NCI-H1694 (cell line): ENCODE data around the gene EXOC3L1.

ENCODE experiments used
- DNase-seq: peaks from one replicate; lab custom pipeline; 2025; lab: John Stamatoyannopoulos, UW

Gene EXOC3L1

GRCh38 chr16:67190041-67190440 lies at the start of gene EXOC3L1:
EXOC3L1 (minus strand) TSS chr16:67190136; CDS start chr16:67189676, 460 bp downstream.
- DNase-seq: no peak

GRCh38 chr16:67238806-67239470 lies 49.0 kb upstream of the EXOC3L1 start:
- no peak for DNase-seq

GRCh38 chr16:67238278-67238575 lies 48.3 kb upstream of the EXOC3L1 start:
- DNase-seq: no peak

GRCh38 chr16:67237396-67238277 lies 47.7 kb upstream of the EXOC3L1 start:
- DNase-seq: no peak

- DNase-seq: no peak
Observed at GRCh38 chr16:67236563-67237395, 46.8 kb upstream of the EXOC3L1 start.

GRCh38 chr16:67235816-67236562 lies 46.1 kb upstream of the EXOC3L1 start:
- no peak for DNase-seq

- no peak for DNase-seq
Observed at GRCh38 chr16:67234180-67234597, 44.3 kb upstream of the EXOC3L1 start.

GRCh38 chr16:67233596-67233995 lies 43.7 kb upstream of the EXOC3L1 start:
- no peak for DNase-seq

GRCh38 chr16:67230809-67231660 lies 41.1 kb upstream of the EXOC3L1 start:
- no peak for DNase-seq

GRCh38 chr16:67229906-67230808 lies 40.2 kb upstream of the EXOC3L1 start:
- DNase-seq: no peak

GRCh38 chr16:67228905-67229304 lies 39.0 kb upstream of the EXOC3L1 start:
- DNase-seq: no peak

GRCh38 chr16:67228034-67228785 lies 38.3 kb upstream of the EXOC3L1 start:
- no peak for DNase-seq

GRCh38 chr16:67227567-67227921 lies 37.6 kb upstream of the EXOC3L1 start:
- no peak for DNase-seq

- DNase-seq: peak; percentile 96
Observed at GRCh38 chr16:67226804-67227566, 37.0 kb upstream of the EXOC3L1 start, which contains the start of gene TMEM208. TMEM208 (plus strand) TSS chr16:67227130; CDS start chr16:67227219, 89 bp downstream.

GRCh38 chr16:67226295-67226803 lies 36.4 kb upstream of the EXOC3L1 start:
- no peak for DNase-seq

- no peak for DNase-seq
Observed at GRCh38 chr16:67223992-67224391, 34.1 kb upstream of the EXOC3L1 start.

GRCh38 chr16:67216612-67217490 lies 26.9 kb upstream of the EXOC3L1 start:
- no peak for DNase-seq
